ENCODE data around the gene ZNF791. TPM values are rescaled to one million over a fixed set of nuclear protein-coding genes. Genes with fewer than 3 reads are reported as not detected.

The ZNF791 gene
- total RNA-seq, 1 donor from 2014 or later, result 29.6 TPM

- Histone ChIP-seq H3K27me3 (ENCODE audit: insufficient read depth, low read length) (no peaks in the 10 kb centered on the region), H3K9me3 (ENCODE audit: insufficient read depth, low read depth, low read length) (no peaks in the 10 kb centered on the region), H3K4me3 (ENCODE audit: insufficient read depth, low read depth, low read length) (no peak overlapping the region), H3K79me2 (ENCODE audit: insufficient read depth, low read length) (peaks cover 38% of the 10 kb centered on the region), H3K36me3 (ENCODE audit: insufficient read depth, low read length) (peaks cover 19% of the 10 kb centered on the region), H3K4me2 (ENCODE audit: low read length) (no peak overlapping the region), H2AFZ (ENCODE audit: low read depth, low read length) (no peak overlapping the region), H3K9ac (ENCODE audit: low read length) (no peak overlapping the region), H3K4me1 (ENCODE audit: insufficient read depth, low read length) (peaks cover 14% of the 10 kb centered on the region), H3K27ac (ENCODE audit: low read depth, low read length) (no peak overlapping the region), H4K20me1 (ENCODE audit: insufficient read depth, low read length) (peaks cover 33% of the 10 kb centered on the region)
- Mint-ChIP-seq H3K36me3 (ENCODE audit: low read depth, unreplicated experiment) (peaks cover 15% of the 10 kb centered on the region), H3K4me3 (ENCODE audit: unreplicated experiment) (no peak overlapping the region), H3K27ac (ENCODE audit: unreplicated experiment) (no peak overlapping the region), H3K4me1 (ENCODE audit: low read depth, unreplicated experiment) (peaks cover 13% of the 10 kb centered on the region), H3K9me3 (ENCODE audit: unreplicated experiment) (no peaks in the 10 kb centered on the region), H3K27me3 (ENCODE audit: low read depth, unreplicated experiment) (no peaks in the 10 kb centered on the region)
- TF ChIP-seq CTCF (IDR thresholded peaks at IDR 0.05; ENCODE audit: insufficient read depth, low read depth, low read length), result no peak
- no peak for TF ChIP-seq EZH2 (IDR thresholded peaks at IDR 0.05; ENCODE audit: insufficient read depth, low read length)
- FAIRE-seq (no peak), DNase-seq (ENCODE audit: low read depth) (no peak)
Observed at GRCh38 chr19:12672744-12673143, 62.0 kb downstream of the ZNF791 start.

GRCh38 chr19:12675399-12675798, 64.7 kb downstream of the ZNF791 start:
- Histone ChIP-seq H3K27ac (ENCODE audit: low read depth, low read length) (no peak overlapping the region), H3K4me1 (ENCODE audit: insufficient read depth, low read length) (peaks cover 3% of the 10 kb centered on the region), H3K79me2 (ENCODE audit: insufficient read depth, low read length) (peaks cover 30% of the 10 kb centered on the region), H3K4me3 (ENCODE audit: insufficient read depth, low read depth, low read length) (no peak overlapping the region), H3K27me3 (ENCODE audit: insufficient read depth, low read length) (no peaks in the 10 kb centered on the region), H2AFZ (ENCODE audit: low read depth, low read length) (no peak overlapping the region), H4K20me1 (ENCODE audit: insufficient read depth, low read length) (peaks cover 31% of the 10 kb centered on the region), H3K9me3 (ENCODE audit: insufficient read depth, low read depth, low read length) (no peaks in the 10 kb centered on the region), H3K4me2 (ENCODE audit: low read length) (no peak overlapping the region), H3K9ac (ENCODE audit: low read length) (no peak overlapping the region), H3K36me3 (ENCODE audit: insufficient read depth, low read length) (peaks cover 25% of the 10 kb centered on the region)
- Mint-ChIP-seq H3K36me3 (ENCODE audit: low read depth, unreplicated experiment) (peaks cover 15% of the 10 kb centered on the region), H3K27ac (ENCODE audit: unreplicated experiment) (no peak overlapping the region), H3K4me3 (ENCODE audit: unreplicated experiment) (no peak overlapping the region), H3K9me3 (ENCODE audit: unreplicated experiment) (no peaks in the 10 kb centered on the region), H3K4me1 (ENCODE audit: low read depth, unreplicated experiment) (peaks cover 3% of the 10 kb centered on the region), H3K27me3 (ENCODE audit: low read depth, unreplicated experiment) (no peaks in the 10 kb centered on the region)
- no peak for TF ChIP-seq CTCF (IDR thresholded peaks at IDR 0.05; ENCODE audit: insufficient read depth, low read depth, low read length)
- TF ChIP-seq EZH2 (IDR thresholded peaks at IDR 0.05; ENCODE audit: insufficient read depth, low read length), result no peak
- FAIRE-seq (no peak), DNase-seq (ENCODE audit: low read depth) (no peak)

GRCh38 chr19:12675940-12676339, 65.2 kb downstream of the ZNF791 start:
- Mint-ChIP-seq H3K9me3 (ENCODE audit: unreplicated experiment) (no peaks in the 10 kb centered on the region), H3K36me3 (ENCODE audit: low read depth, unreplicated experiment) (peaks cover 15% of the 10 kb centered on the region), H3K27ac (ENCODE audit: unreplicated experiment) (no peak overlapping the region), H3K27me3 (ENCODE audit: low read depth, unreplicated experiment) (no peaks in the 10 kb centered on the region), H3K4me1 (ENCODE audit: low read depth, unreplicated experiment) (peaks cover 3% of the 10 kb centered on the region), H3K4me3 (ENCODE audit: unreplicated experiment) (no peak overlapping the region)
- Histone ChIP-seq H4K20me1 (ENCODE audit: insufficient read depth, low read length) (peaks cover 31% of the 10 kb centered on the region), H3K4me3 (ENCODE audit: insufficient read depth, low read depth, low read length) (no peak overlapping the region), H2AFZ (ENCODE audit: low read depth, low read length) (no peak overlapping the region), H3K9me3 (ENCODE audit: insufficient read depth, low read depth, low read length) (no peaks in the 10 kb centered on the region), H3K36me3 (ENCODE audit: insufficient read depth, low read length) (peaks cover 25% of the 10 kb centered on the region), H3K27me3 (ENCODE audit: insufficient read depth, low read length) (no peaks in the 10 kb centered on the region), H3K4me2 (ENCODE audit: low read length) (no peak overlapping the region), H3K4me1 (ENCODE audit: insufficient read depth, low read length) (no peaks in the 10 kb centered on the region), H3K9ac (ENCODE audit: low read length) (no peak overlapping the region), H3K79me2 (ENCODE audit: insufficient read depth, low read length) (peaks cover 26% of the 10 kb centered on the region), H3K27ac (ENCODE audit: low read depth, low read length) (no peak overlapping the region)
- DNase-seq (ENCODE audit: low read depth) (no peak), FAIRE-seq (no peak)
- TF ChIP-seq EZH2 (IDR thresholded peaks at IDR 0.05; ENCODE audit: insufficient read depth, low read length) (no peak), CTCF (IDR thresholded peaks at IDR 0.05; ENCODE audit: insufficient read depth, low read depth, low read length) (no peak)

All from astrocyte (in vitro differentiated cells and primary cell).